DMS79 (cell line): ENCODE data around the gene ZBTB21.
"Not testable (repeated sequence)": the region's sequence is repeated elsewhere in the genome, so short reads cannot be mapped to it uniquely, and the experiment has no call there.

Source experiments
- DNase-seq: peaks from one replicate; lab custom pipeline; 2025; lab: John Stamatoyannopoulos, UW

ZBTB21 gene

DNA sequence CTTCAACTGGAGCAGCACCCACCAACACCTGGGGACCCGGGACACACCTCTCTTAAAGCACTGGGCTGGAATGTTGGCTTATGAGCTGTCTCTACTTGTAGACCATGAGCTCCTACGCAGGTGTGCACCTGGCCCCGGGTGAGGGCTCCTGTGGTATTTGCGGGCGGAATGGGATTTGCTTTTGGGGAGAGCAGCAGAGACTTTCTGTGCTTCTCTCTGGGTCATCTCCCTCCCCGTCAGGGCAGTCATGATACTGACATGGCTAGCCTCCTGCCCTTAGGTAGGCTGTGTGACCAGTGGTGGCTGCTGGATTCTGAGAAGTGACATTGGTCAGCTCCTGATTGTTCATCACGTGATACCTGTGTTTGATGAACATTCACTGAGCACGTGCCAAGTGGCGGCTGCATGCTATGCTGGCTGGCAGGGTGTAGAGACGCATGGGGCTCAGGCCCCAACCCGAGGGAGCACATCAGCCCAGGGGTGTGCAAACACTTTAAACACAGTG lies 9.0 kb upstream of the ZBTB21 start:
- no peak for DNase-seq

DNA sequence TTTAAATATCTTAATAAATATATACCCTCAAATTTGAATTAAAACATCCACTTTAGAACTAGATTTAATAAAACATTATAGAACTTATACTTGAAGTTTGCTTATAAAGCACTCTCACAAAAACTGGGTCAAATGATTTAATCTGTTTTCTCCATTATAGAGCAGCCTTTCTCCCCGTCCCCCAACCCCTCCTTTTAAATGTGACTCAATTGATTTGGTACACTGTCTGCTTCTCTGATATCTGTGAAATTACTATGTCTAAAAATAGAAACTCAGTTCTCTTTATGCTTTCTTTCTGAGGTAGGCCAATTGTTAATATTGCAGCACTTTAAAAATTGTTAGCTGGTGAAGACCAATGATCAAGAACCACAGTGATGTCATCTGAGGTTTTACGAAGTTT lies 6.9 kb upstream of the ZBTB21 start:
- no peak for DNase-seq

GRCh38 chr21:42016364-42016985 lies 6.3 kb upstream of the ZBTB21 start:
- DNase-seq = no peak

DNA sequence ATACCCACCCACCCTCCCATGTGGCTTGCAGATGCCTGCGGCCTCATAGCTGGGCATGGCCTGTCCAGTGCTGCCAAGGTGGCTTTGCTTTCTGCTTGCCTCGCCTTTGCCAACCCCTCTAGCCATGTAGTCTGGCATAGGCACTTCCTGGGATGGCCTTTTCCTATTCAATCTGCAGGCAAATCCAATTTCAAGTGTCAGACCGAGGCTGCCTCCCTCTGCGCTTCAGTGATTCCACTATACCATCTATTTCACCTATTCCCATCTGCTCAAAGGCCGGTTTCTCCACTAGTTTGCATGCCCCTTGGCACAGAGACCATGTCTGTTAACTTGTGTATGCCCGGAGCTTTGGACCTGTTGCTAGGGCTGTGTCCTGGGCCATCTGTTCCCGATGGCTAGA lies 3.8 kb upstream of the ZBTB21 start:
- DNase-seq = no peak

DNA sequence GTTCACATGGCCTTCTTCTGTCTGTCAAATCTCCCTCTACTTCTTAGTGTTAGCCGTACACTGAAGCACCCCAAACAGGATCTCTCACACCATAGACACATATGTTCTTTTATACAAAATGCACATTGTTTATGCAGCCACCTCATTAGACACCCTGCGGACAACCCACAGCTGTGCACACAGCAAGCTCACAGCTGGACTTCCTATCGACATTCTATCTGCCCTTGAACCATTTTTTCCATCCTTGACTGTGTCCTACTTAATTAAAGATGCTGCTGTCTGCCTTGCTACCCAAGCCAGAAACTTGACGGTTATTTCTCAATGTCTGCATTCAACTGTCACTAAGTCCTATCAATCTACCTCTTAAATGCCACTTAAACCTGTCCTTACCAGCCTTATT lies 3.2 kb upstream of the ZBTB21 start:
- DNase-seq = peak; percentile 55

- peak; percentile 29 for DNase-seq
Measured at GRCh38 chr21:42012763-42013329, 2.7 kb upstream of the ZBTB21 start.

DNA sequence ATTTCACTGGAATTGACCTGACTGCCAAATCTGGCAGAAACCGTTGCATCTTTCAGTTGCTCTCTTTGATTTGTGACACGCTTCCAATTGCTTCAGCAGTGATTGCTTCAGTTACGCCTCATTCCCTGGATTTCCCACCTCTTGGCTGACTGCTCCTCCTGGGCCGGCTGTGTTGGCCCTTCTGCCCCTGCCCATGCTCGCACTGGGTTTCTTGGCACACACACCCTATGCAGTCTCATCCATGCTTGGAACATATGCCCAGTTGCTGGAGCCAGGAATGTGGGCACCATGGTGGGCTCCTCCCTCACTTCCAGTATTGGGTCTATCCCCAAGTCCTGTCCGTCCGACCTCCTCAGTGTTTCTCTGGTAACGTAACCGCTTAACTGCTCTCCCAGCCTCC lies 2.2 kb upstream of the ZBTB21 start:
- no peak for DNase-seq

DNA sequence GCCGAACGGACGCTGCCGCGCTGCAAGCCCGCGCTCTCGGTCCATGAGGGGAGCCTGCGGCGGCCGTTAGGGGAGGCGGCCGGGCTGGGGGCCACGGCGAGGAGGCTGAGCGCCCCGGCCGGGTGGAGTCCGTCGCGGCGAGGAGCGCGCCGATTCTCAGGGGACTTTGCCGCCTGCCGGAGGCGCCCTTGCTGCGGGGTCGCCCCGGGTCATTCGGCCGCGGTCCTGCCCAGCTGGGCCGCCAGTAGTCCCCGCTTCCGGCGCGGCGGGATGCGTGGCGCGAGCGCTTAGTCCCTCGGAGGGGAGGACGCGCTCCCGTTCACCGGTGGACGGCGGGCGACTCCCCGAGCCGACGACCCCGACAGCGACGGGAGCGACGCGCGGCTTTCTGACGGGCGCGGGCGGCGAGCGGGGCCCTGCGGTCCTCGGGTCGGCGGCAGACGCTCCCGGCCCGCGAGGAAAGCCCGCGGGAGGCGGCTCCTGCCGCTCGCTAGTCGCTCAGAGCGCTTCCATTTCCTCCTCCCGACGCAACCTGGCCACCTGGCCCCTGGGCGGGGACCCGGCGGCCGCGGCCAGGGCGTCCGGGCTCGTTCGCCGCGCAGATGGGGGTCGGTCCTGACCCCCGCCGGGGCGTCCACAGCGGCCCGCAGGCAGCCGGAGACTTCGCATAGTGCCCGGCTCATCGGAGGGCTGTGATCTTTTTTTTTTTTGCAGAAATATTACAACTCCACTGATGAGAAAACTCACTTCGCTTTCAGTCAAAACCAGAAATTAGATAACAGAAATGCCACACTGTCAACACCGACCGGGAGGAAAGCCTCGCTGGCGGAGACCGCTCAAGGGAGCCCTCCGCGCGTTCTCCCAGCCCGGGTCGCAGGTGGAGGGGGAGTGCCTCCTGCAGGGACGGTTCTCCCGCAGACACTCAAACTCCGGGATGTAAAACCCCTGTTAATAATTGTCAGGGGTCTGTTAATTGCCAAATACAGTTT lies 641 bp upstream of the ZBTB21 start:
- DNase-seq = peak; percentile 24

GRCh38 chr21:42009018-42009830 lies 936 bp downstream of the ZBTB21 start:
- DNase-seq = peak; percentile 13

GRCh38 chr21:42007356-42007940 lies 2.7 kb downstream of the ZBTB21 start:
- no peak for DNase-seq

DNA sequence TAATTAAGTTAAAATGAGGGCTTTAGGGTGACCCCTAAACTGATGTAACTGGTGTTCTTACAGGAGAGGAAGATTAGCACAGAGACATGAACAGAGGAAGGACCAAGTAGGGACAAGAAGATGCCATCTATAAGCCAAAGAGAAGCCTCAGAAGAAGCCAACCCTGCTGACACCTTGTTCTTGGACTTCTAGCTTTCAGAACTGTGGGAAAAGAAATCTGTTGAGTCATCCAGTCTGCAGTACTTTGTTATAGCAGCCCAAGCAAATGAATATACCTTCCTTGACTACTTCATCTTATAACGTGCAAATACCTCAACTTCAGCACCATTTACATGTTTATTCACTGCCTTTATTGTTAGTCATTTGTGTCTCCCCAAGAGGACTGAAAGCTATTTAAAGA lies 3.4 kb downstream of the ZBTB21 start:
- no peak for DNase-seq

- no peak for DNase-seq
Measured at GRCh38 chr21:42004406-42005199, 5.6 kb downstream of the ZBTB21 start.

DNA sequence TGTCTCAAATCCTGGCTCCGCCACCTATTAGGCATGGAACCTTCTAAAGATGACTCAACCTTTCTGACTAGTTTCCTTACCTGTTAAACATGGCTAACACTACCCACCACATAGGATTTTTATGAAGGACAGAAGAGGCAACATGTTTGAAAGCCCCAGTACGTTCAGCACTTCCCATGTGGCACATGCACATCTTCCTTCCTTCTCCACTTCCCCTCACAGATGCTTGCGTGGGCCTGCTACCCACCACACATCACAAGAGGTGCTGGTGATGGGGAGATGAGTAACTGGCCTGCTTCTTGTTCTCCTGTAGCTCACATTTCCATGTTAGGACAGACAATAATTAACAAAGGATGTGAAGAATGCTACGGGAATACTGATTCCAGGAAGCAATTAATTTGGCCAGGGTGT lies 7.1 kb downstream of the ZBTB21 start:
- no peak for DNase-seq

DNA sequence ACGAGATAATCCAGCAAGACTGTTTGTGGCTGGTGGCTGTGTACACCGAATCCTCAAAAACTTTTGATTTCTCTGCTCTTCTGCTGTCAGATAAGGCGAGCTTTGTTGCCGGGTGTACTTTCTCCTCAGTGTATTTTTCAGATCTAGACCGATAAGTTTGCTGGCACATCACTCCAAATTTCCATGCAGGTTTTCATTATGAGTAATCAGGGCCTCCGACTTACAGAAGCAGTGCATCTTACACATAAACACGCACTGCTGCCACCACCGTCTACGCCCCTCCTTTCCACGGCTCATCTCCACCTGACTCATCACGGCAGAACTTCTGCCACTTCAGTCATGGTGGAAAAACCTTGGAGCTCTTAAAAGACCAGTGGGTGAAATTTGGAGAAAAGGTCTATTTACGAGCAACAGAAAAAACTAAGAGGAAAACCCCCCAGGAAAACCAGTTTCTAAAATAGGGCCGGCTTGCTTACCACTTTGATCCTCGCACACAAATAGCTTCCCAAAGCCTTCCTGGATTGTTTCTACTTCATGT lies 7.7 kb downstream of the ZBTB21 start:
- DNase-seq = no peak

GRCh38 chr21:42001781-42002180 lies 8.4 kb downstream of the ZBTB21 start:
- DNase-seq = no peak

DNA sequence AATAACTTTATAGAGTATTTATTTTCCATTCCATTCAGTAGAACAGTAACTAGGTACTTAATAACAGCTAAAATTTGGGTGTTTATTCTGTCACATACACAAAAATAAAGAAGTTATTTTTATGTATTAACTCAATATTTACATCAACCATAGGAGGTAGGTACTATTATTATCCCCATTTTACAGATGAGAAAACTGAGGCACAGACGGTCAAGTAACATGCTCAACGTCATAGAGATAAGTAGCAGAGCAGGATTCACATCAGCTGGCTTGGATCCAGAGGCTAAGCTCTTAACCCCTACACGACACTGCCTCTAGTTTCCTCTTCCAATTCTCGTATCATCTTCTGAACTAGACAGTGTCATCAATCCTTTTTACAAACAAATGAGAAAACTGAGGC lies 9.3 kb downstream of the ZBTB21 start:
- no peak for DNase-seq

DNA sequence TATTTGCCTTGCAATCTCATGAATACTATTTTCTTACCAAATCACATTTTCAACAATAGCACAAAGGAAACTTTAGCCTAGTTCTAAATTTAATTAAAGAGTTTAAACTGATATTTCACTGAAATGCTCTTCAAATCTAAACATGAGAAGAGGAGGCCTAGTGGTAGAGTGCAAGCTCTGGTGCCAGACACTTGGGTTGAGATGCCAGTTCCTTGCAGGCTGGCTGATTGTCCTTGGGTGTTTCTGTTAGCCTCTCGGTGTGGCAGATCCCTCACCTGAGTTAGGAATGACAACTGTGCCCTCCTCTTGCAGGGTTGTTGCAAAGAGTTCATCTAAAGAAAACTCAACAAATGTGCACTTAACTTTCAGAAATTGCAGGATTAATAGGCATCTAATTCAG lies 12.5 kb downstream of the ZBTB21 start:
- DNase-seq = no peak

GRCh38 chr21:41995577-41995976 lies 14.6 kb downstream of the ZBTB21 start:
- no peak for DNase-seq

- DNase-seq = not testable (repeated sequence)
Measured at GRCh38 chr21:41994613-41995012, 15.5 kb downstream of the ZBTB21 start.

DNA sequence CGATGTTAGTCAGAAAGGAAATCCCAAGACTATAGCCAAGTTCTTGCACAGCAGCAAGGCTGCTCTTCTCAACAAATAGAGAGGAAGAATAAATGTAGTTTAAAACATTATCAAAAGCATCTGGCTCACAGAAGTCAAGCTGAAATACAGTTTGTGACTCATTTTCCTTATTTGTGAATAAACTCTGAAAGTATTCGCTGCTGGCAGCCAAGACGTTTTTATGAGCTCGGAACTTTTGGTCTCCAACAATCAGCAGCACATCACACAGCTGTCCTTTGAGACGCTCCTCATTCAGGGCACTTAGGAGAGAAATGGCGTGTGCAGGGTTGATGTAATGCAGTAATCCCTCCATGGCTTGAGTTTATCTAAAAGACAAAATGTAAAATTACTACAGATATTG lies 16.4 kb downstream of the ZBTB21 start:
- no peak for DNase-seq
